ENCODE results near the gene PRKAR2B. TPM values are rescaled to one million over a fixed set of nuclear protein-coding genes. Genes with fewer than 3 reads are reported as not detected.

PRKAR2B gene
- polyA plus RNA-seq, 2 donors: 2.9 to 6.5 TPM

DNA sequence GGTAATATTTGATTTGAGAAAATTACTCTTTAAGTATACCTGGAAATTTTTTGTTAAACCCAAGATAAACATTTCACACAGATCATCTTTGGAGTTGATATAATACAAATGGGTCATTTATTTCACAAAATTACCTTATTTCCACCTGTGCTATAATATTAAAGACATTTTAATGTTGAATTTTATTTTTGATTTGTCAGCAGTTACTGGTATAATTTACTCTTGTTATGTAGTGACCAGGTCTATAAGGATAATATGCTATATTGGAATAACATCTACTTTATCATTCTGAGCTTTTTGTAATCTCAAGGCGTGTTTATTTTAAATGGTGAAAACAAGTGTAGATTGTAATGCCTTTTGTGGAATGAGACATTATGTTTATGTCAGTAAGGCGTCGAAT lies 26.6 kb downstream of the PRKAR2B start:
- Histone ChIP-seq H3K9me3 (ENCODE audit: control insufficient read depth in 2 of 2, insufficient read depth in 1 of 2, low read depth in 1 of 2, low read length in 1 of 2) (no peaks in the 10 kb centered on the region), H3K4me1 (ENCODE audit: control insufficient read depth in 2 of 2, insufficient read depth in 2 of 2, low read length in 1 of 2) (no peaks in the 10 kb centered on the region), H3K27me3 (ENCODE audit: control insufficient read depth in 1 of 2, insufficient read depth in 2 of 2, low read length in 2 of 2) (no peaks in the 10 kb centered on the region), H3K36me3 (ENCODE audit: control insufficient read depth in 2 of 2, insufficient read depth in 2 of 2, low read length in 1 of 2) (no peaks in the 10 kb centered on the region), H3K4me3 (ENCODE audit: low read depth in 1 of 2, low read length in 2 of 2) (no peak overlapping the region), H3K27ac (ENCODE audit: low read depth in 2 of 2, low read length in 1 of 2) (no peak overlapping the region)
- 90% methylated on average over 3 of the region's 3 CpGs for WGBS, 2 donors

DNA sequence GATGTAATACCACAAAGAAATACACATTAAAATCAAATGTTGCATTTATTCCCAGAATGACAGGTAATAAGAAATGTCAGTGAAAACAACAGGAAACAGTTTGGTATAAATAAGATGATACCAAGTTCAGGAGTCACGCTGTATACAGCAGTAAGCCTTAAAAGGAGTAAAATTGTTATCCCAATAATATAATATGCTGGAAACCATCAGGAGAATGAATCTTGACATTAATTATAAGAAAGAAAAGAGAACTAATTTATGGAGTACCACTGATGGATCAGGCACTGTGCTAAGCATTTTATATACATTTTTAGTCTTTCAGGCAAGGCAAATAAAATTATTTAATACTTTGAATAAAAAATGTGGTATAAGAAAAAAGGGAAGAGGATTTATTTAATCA lies 27.6 kb downstream of the PRKAR2B start:
- Histone ChIP-seq H3K4me3 (ENCODE audit: low read depth in 1 of 2, low read length in 2 of 2) (no peak overlapping the region), H3K9me3 (ENCODE audit: control insufficient read depth in 2 of 2, insufficient read depth in 1 of 2, low read depth in 1 of 2, low read length in 1 of 2) (no peaks in the 10 kb centered on the region), H3K4me1 (ENCODE audit: control insufficient read depth in 2 of 2, insufficient read depth in 2 of 2, low read length in 1 of 2) (no peaks in the 10 kb centered on the region), H3K27me3 (ENCODE audit: control insufficient read depth in 1 of 2, insufficient read depth in 2 of 2, low read length in 2 of 2) (no peaks in the 10 kb centered on the region), H3K27ac (ENCODE audit: low read depth in 2 of 2, low read length in 1 of 2) (no peak overlapping the region), H3K36me3 (ENCODE audit: control insufficient read depth in 2 of 2, insufficient read depth in 2 of 2, low read length in 1 of 2) (no peaks in the 10 kb centered on the region)
- WGBS, 2 donors: 92 to 98% methylated on average over 1 of the region's 1 CpG

- Histone ChIP-seq H3K36me3 (ENCODE audit: control insufficient read depth in 2 of 2, insufficient read depth in 2 of 2, low read length in 1 of 2) (no peaks in the 10 kb centered on the region), H3K27ac (ENCODE audit: low read depth in 2 of 2, low read length in 1 of 2) (no peak overlapping the region), H3K4me1 (ENCODE audit: control insufficient read depth in 2 of 2, insufficient read depth in 2 of 2, low read length in 1 of 2) (no peaks in the 10 kb centered on the region), H3K27me3 (ENCODE audit: control insufficient read depth in 1 of 2, insufficient read depth in 2 of 2, low read length in 2 of 2) (no peaks in the 10 kb centered on the region), H3K4me3 (ENCODE audit: low read depth in 1 of 2, low read length in 2 of 2) (no peak overlapping the region), H3K9me3 (ENCODE audit: control insufficient read depth in 2 of 2, insufficient read depth in 1 of 2, low read depth in 1 of 2, low read length in 1 of 2) (no peaks in the 10 kb centered on the region)
- 85 to 86% methylated on average over 6 of the region's 6 CpGs for WGBS, 2 donors
Measured at GRCh38 chr7:107075863-107076574, 31.5 kb downstream of the PRKAR2B start.

DNA sequence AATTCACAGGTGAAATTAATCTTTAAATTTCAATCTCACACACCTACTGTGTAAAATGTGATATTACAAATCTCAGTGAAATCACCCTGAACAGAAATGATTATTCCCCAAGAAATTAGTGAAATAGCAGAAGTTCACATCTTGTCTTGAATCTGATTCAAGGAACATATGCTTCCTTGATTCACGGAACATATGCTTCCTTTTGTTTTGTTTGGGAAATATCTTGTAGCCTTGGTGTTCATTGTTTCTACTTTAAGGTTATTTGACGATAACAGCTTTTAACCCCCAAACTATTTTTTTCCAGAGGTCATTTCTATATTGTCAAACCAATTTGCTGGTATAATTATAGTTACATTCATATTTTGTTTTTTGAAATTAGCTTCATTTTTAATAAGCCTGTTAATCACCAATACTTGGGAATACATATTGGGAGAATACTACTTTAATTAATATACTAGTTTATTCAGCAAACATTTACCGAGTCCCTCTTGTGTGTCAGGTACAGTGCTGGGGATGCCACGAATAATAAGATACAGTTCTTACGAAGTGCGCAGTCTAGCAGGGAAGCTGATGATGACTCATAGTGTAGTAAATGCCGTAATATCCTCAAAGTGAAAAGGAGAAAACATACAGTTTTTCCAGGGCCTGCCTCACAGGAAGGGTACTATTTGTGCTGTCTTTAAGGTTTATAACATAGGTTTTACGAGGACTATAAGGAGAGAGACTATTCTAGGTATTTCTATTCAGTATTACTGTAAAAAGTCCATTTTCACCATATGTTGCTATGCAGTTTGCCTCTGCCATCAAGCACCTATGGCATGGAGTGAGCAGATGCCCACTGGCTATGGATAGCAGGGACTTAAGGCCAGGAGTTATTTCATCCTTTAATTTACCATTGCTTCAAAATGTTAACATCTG lies 32.5 kb downstream of the PRKAR2B start:
- no peak overlapping the region for H3K4me3 ChIP-seq (ENCODE audit: low read depth in 1 of 2, low read length in 2 of 2)
- WGBS, 2 donors: 80 to 84% methylated on average over 8 of the region's 8 CpGs

GRCh38 chr7:107077699-107078516 lies 33.4 kb downstream of the PRKAR2B start:
- Histone ChIP-seq H3K27ac (ENCODE audit: low read depth in 2 of 2, low read length in 1 of 2) (no peak overlapping the region), H3K4me1 (ENCODE audit: control insufficient read depth in 2 of 2, insufficient read depth in 2 of 2, low read length in 1 of 2) (no peaks in the 10 kb centered on the region), H3K9me3 (ENCODE audit: control insufficient read depth in 2 of 2, insufficient read depth in 1 of 2, low read depth in 1 of 2, low read length in 1 of 2) (no peaks in the 10 kb centered on the region), H3K4me3 (ENCODE audit: low read depth in 1 of 2, low read length in 2 of 2) (no peak overlapping the region), H3K36me3 (ENCODE audit: control insufficient read depth in 2 of 2, insufficient read depth in 2 of 2, low read length in 1 of 2) (no peaks in the 10 kb centered on the region), H3K27me3 (ENCODE audit: control insufficient read depth in 1 of 2, insufficient read depth in 2 of 2, low read length in 2 of 2) (no peaks in the 10 kb centered on the region)
- 93 to 96% methylated on average over 10 of the region's 10 CpGs for WGBS, 2 donors

More for the DNA sequence above, 32.5 kb downstream of the PRKAR2B start:
- H3K27ac ChIP-seq (ENCODE audit: low read depth in 2 of 2, low read length in 1 of 2): no peak overlapping the region
- no peaks in the 10 kb centered on the region for H3K9me3 ChIP-seq (ENCODE audit: control insufficient read depth in 2 of 2, insufficient read depth in 1 of 2, low read depth in 1 of 2, low read length in 1 of 2)
- H3K4me1 ChIP-seq (ENCODE audit: control insufficient read depth in 2 of 2, insufficient read depth in 2 of 2, low read length in 1 of 2): no peaks in the 10 kb centered on the region
- no peaks in the 10 kb centered on the region for H3K36me3 ChIP-seq (ENCODE audit: control insufficient read depth in 2 of 2, insufficient read depth in 2 of 2, low read length in 1 of 2)
- no peaks in the 10 kb centered on the region for H3K27me3 ChIP-seq (ENCODE audit: control insufficient read depth in 1 of 2, insufficient read depth in 2 of 2, low read length in 2 of 2)

DNA sequence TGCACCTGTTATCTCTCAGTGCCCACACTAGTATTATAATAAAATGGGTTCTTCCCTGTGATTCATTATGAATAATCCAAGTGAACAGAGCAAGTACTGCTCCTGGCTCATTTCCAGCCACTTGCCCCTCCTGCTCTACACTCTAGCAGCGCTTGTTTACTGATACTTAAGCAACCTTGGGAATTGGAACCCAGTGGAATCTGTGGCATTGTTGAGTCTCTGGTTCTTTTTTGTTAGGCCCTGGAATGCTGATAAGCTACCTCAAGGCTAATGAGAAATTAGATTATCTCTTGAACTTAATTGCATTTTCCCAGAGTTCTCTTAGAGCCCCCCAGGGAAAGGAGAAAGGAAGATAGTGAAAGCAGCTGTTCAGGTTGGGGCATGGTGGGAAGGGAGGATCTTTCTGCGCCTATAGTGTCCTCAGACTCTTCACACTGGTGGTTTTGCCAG lies 34.0 kb downstream of the PRKAR2B start:
- Histone ChIP-seq H3K4me3 (ENCODE audit: low read depth in 1 of 2, low read length in 2 of 2) (no peak overlapping the region), H3K4me1 (ENCODE audit: control insufficient read depth in 2 of 2, insufficient read depth in 2 of 2, low read length in 1 of 2) (no peaks in the 10 kb centered on the region), H3K27ac (ENCODE audit: low read depth in 2 of 2, low read length in 1 of 2) (no peak overlapping the region), H3K27me3 (ENCODE audit: control insufficient read depth in 1 of 2, insufficient read depth in 2 of 2, low read length in 2 of 2) (no peaks in the 10 kb centered on the region), H3K36me3 (ENCODE audit: control insufficient read depth in 2 of 2, insufficient read depth in 2 of 2, low read length in 1 of 2) (no peaks in the 10 kb centered on the region), H3K9me3 (ENCODE audit: control insufficient read depth in 2 of 2, insufficient read depth in 1 of 2, low read depth in 1 of 2, low read length in 1 of 2) (no peaks in the 10 kb centered on the region)
- WGBS, 2 donors: 79 to 81% methylated on average over 2 of the region's 2 CpGs

GRCh38 chr7:107079212-107079940 lies 34.9 kb downstream of the PRKAR2B start:
- WGBS, 2 donors: 81 to 90% methylated on average over 11 of the region's 11 CpGs
- Histone ChIP-seq H3K27ac (ENCODE audit: low read depth in 2 of 2, low read length in 1 of 2) (no peak overlapping the region), H3K4me3 (ENCODE audit: low read depth in 1 of 2, low read length in 2 of 2) (no peak overlapping the region), H3K9me3 (ENCODE audit: control insufficient read depth in 2 of 2, insufficient read depth in 1 of 2, low read depth in 1 of 2, low read length in 1 of 2) (no peaks in the 10 kb centered on the region), H3K27me3 (ENCODE audit: control insufficient read depth in 1 of 2, insufficient read depth in 2 of 2, low read length in 2 of 2) (no peaks in the 10 kb centered on the region), H3K36me3 (ENCODE audit: control insufficient read depth in 2 of 2, insufficient read depth in 2 of 2, low read length in 1 of 2) (no peaks in the 10 kb centered on the region), H3K4me1 (ENCODE audit: control insufficient read depth in 2 of 2, insufficient read depth in 2 of 2, low read length in 1 of 2) (no peaks in the 10 kb centered on the region)

- H3K4me3 ChIP-seq (ENCODE audit: low read depth in 1 of 2, low read length in 2 of 2): no peak overlapping the region
- H3K36me3 ChIP-seq (ENCODE audit: control insufficient read depth in 2 of 2, insufficient read depth in 2 of 2, low read length in 1 of 2): no peaks in the 10 kb centered on the region
- H3K9me3 ChIP-seq (ENCODE audit: control insufficient read depth in 2 of 2, insufficient read depth in 1 of 2, low read depth in 1 of 2, low read length in 1 of 2): no peaks in the 10 kb centered on the region
- no peaks in the 10 kb centered on the region for H3K27me3 ChIP-seq (ENCODE audit: control insufficient read depth in 1 of 2, insufficient read depth in 2 of 2, low read length in 2 of 2)
- no peak overlapping the region for H3K27ac ChIP-seq (ENCODE audit: low read depth in 2 of 2, low read length in 1 of 2)
- 87 to 90% methylated on average over 4 of the region's 4 CpGs for WGBS, 2 donors
- H3K4me1 ChIP-seq (ENCODE audit: control insufficient read depth in 2 of 2, insufficient read depth in 2 of 2, low read length in 1 of 2): no peaks in the 10 kb centered on the region
Measured at GRCh38 chr7:107080099-107080505, 35.6 kb downstream of the PRKAR2B start.

DNA sequence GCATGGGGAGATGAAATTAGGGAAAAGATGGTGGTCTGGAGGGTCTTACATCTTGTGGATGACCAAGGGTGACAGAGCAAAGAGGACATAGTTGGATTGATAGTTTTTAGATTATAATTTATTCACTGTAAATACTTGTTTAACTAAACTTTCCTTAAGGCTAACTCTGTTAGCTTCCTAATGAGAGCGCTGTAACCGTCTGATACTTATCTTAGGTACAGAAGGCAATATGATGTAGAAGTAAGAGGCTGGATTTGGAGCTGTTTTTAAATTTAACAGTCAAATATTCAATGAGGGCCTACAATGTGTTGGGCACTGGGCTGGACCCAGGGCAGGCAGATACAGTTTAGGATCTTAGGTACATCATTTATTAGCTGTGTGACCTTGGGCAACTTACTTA lies 36.0 kb downstream of the PRKAR2B start:
- H3K36me3 ChIP-seq (ENCODE audit: control insufficient read depth in 2 of 2, insufficient read depth in 2 of 2, low read length in 1 of 2): no peaks in the 10 kb centered on the region
- WGBS, 2 donors: 93 to 96% methylated on average over 2 of the region's 2 CpGs
- H3K27ac ChIP-seq (ENCODE audit: low read depth in 2 of 2, low read length in 1 of 2): no peak overlapping the region
- H3K4me3 ChIP-seq (ENCODE audit: low read depth in 1 of 2, low read length in 2 of 2): no peak overlapping the region
- no peaks in the 10 kb centered on the region for H3K4me1 ChIP-seq (ENCODE audit: control insufficient read depth in 2 of 2, insufficient read depth in 2 of 2, low read length in 1 of 2)
- no peaks in the 10 kb centered on the region for H3K9me3 ChIP-seq (ENCODE audit: control insufficient read depth in 2 of 2, insufficient read depth in 1 of 2, low read depth in 1 of 2, low read length in 1 of 2)
- H3K27me3 ChIP-seq (ENCODE audit: control insufficient read depth in 1 of 2, insufficient read depth in 2 of 2, low read length in 2 of 2): no peaks in the 10 kb centered on the region
